Endothelial cell of umbilical vein (primary cell): ENCODE data around the gene PER3. TPM values are rescaled to one million over a fixed set of nuclear protein-coding genes. Genes with fewer than 3 reads are reported as not detected.

Experiments used
- BruUV-seq: library from RNA; stranded (reverse); fragments of 400-500 nt; replicated peaks from 2 replicates; lab custom pipeline; 2021; lab: Mats Ljungman, UMichigan
- CTCF ChIA-PET: fragments of 300-600, 350-600 bp; sonication (Branson Sonifier 250); formaldehyde crosslinking; loops from one replicate; lab custom pipeline; 2021; ENCODE audit warnings: antibody characterized with exemption, inconsistent platforms; lab: Charles Lee
- POLR2A ChIA-PET: fragments of 300-600, 350-600 bp; sonication (Branson Sonifier 250); formaldehyde crosslinking; loops from one replicate; lab custom pipeline; 2021; ENCODE audit warnings: antibody characterized with exemption, inconsistent platforms; lab: Charles Lee
- DNase-seq: peaks from one replicate; pipeline ENCODE4 v3.0.0-alpha.2; 2011; ENCODE audit warnings: low read depth, low spot score
- FAIRE-seq: peaks from 2 replicates; lab custom pipeline; 2011; peaks lifted over from hg19 to GRCh38; lab: Jason Lieb, UNC
- H2AFZ ChIP-seq: 2 replicates; pipeline ENCODE4 v1.6.0; 2012; ENCODE audit warnings: low read depth, low read length, control low read depth, inconsistent platforms
- H3K27ac ChIP-seq: 2 replicates; pipeline ENCODE4 v1.5.1; 2011; ENCODE audit warnings: low read depth, mild to moderate bottlenecking, control low read depth, low read length, moderate library complexity; ENCODE audit not compliant: insufficient read depth
- H3K27me3 ChIP-seq, 2 experiments: 2 replicates each; pipeline versions ENCODE4 v1.6.0 to v1.6.1; 2011; ENCODE audit warnings: low read length in 2 of 2, mixed read lengths in 1 of 2; ENCODE audit not compliant: control insufficient read depth in 2 of 2, insufficient read depth in 2 of 2
- H3K36me3 ChIP-seq, 2 experiments: 2 replicates in 1 of 2; 3 replicates in 1 of 2; pipeline ENCODE4 v1.5.1; 2011; ENCODE audit warnings: low read length in 2 of 2, mild to moderate bottlenecking in 1 of 2, moderate library complexity in 1 of 2; ENCODE audit not compliant: control insufficient read depth in 2 of 2, insufficient read depth in 2 of 2; ENCODE audit errors: extremely low read depth in 1 of 2
- H3K4me1 ChIP-seq: 3 replicates; pipeline ENCODE4 v1.5.1; 2011; ENCODE audit warnings: mild to moderate bottlenecking, low read length; ENCODE audit not compliant: control insufficient read depth, insufficient read depth; ENCODE audit errors: extremely low read depth
- H3K4me2 ChIP-seq: 2 replicates; pipeline ENCODE4 v1.6.1; 2011; ENCODE audit warnings: low read length, control low read depth, mixed read lengths; ENCODE audit not compliant: insufficient read depth
- H3K4me3 ChIP-seq, 3 experiments: fragments of 200-600 bp in 1 of 3; sonication (generic), shearing (Covaris generic) in 1 of 3; replicated peaks in 1 of 3; 2 replicates each; pipeline ENCODE4 v1.5.1; 2011 to 2016; ENCODE audit warnings: control low read depth in 3 of 3, low read length in 3 of 3, mild to moderate bottlenecking in 2 of 3, inconsistent platforms in 1 of 3, low read depth in 1 of 3, moderate library complexity in 1 of 3; ENCODE audit not compliant: insufficient read depth in 1 of 3
- H3K79me2 ChIP-seq: 2 replicates; pipeline ENCODE4 v1.6.0; 2012; ENCODE audit warnings: low read length, inconsistent platforms; ENCODE audit not compliant: control insufficient read depth, insufficient read depth
- H3K9ac ChIP-seq: replicated peaks from 2 replicates; pipeline ENCODE3; 2011; ENCODE audit warnings: low read length, control low read depth; ENCODE audit not compliant: insufficient read depth; ENCODE audit errors: extremely low read depth
- H3K9me1 ChIP-seq: replicated peaks from 3 replicates; pipeline ENCODE4 v1.6.0; 2011; ENCODE audit warnings: mild to moderate bottlenecking, low read length; ENCODE audit not compliant: control insufficient read depth, insufficient read depth; ENCODE audit errors: extremely low read depth
- H3K9me3 ChIP-seq: replicated peaks from 2 replicates; pipeline ENCODE4 v1.5.1; 2012; ENCODE audit warnings: low read length, inconsistent platforms; ENCODE audit not compliant: control insufficient read depth, insufficient read depth
- H4K20me1 ChIP-seq: replicated peaks from 2 replicates; pipeline ENCODE3; 2011; ENCODE audit warnings: mild to moderate bottlenecking, low read length; ENCODE audit not compliant: control insufficient read depth, insufficient read depth; ENCODE audit errors: extremely low read depth
- CTCF ChIP-seq, 2 donors: IDR thresholded peaks; 1 replicate in 1 of 2; 2 replicates in 1 of 2; pipeline ENCODE4 v1.5.1; 2011; ENCODE audit warnings: low read length in 2 of 2, mild to moderate bottlenecking in 2 of 2, moderate library complexity in 2 of 2, control low read depth in 1 of 2, inconsistent platforms in 1 of 2, low read depth in 1 of 2; ENCODE audit not compliant: insufficient read depth in 1 of 2; ENCODE audit errors: extremely low read depth in 1 of 2
- EZH2 ChIP-seq: IDR thresholded peaks from 2 replicates; pipeline ENCODE4 v1.6.1; 2012; ENCODE audit warnings: borderline replicate concordance, low read depth, mild to moderate bottlenecking, moderate library complexity, low read length, inconsistent platforms; ENCODE audit not compliant: severe bottlenecking
- FOS ChIP-seq: IDR thresholded peaks from 2 replicates; pipeline ENCODE4 v1.6.1; 2011; ENCODE audit warnings: mild to moderate bottlenecking, low read length, moderate library complexity, borderline replicate concordance; ENCODE audit not compliant: insufficient read depth
- GATA2 ChIP-seq: IDR thresholded peaks from 2 replicates; pipeline ENCODE4 v1.7.0; 2011; ENCODE audit warnings: low read depth, mild to moderate bottlenecking, moderate library complexity, mixed read lengths, low read length; ENCODE audit not compliant: insufficient read length, insufficient read depth
- JUN ChIP-seq: IDR thresholded peaks from 2 replicates; pipeline ENCODE4 v1.6.1; 2011; ENCODE audit warnings: borderline replicate concordance, low read depth; ENCODE audit not compliant: insufficient read length, insufficient read depth
- MAX ChIP-seq: IDR thresholded peaks from 2 replicates; pipeline ENCODE4 v1.6.1; 2011; ENCODE audit not compliant: insufficient read depth, insufficient read length
- MYC ChIP-seq: IDR thresholded peaks from one replicate; pipeline ENCODE4 v1.6.1; 2011; ENCODE audit warnings: mild to moderate bottlenecking, low read depth, low read length
- POLR2A ChIP-seq: IDR thresholded peaks from 2 replicates; pipeline ENCODE4 v1.6.1; 2012; ENCODE audit warnings: low read depth, mild to moderate bottlenecking, control low read depth, low read length
- POLR2AphosphoS5 ChIP-seq: IDR thresholded peaks from 2 replicates; pipeline ENCODE4 v1.6.1; 2012; ENCODE audit warnings: low read depth, mild to moderate bottlenecking, control low read depth, low read length, moderate library complexity; ENCODE audit not compliant: insufficient read depth
- dilution Hi-C: fragments of 300-500 bp; cut with MboI; formaldehyde crosslinking; loops from one replicate; pipeline ENCODE4 v1.15.0; 2019; ENCODE audit warnings: low sequenced_read_pairs; ENCODE audit not compliant: extremely low pct_ligation_motif_present
- intact Hi-C: fragments of 100-400 bp; cut with micrococcal nuclease; formaldehyde crosslinking; loops from one replicate; pipeline ENCODE4 v1.10.0; 2022
- polyA plus RNA-seq, 4 experiments: library from polyadenylated mRNA; depleted of rRNA in 3 of 4; stranded (reverse) in 3 of 4; unstranded in 1 of 4; fragments of >200 nt; gene quantifications; 2 replicates each; pipeline versions ENCODE4 v1.2.1 to v1.2.3, GENCODE V29; 2011 to 2012; ENCODE audit warnings: missing spikeins in 1 of 4
- total RNA-seq: library from RNA; stranded (reverse); gene quantifications from 2 replicates; pipeline ENCODE4 v1.2.3, GENCODE V29; 2021

The PER3 gene
- total and polyA plus RNA-seq, 2 donors (not counting 3 experiments of a cell fraction or from before 2014, with no cell fraction given), result 2.5 to 2.6 TPM

GRCh38 chr1:7890853-7891252 lies 106.8 kb downstream of the PER3 start:
- Histone ChIP-seq H3K79me2 (no peaks in the 10 kb centered on the region), H2AFZ (no peak overlapping the region), H3K27me3 (no peaks in the 10 kb centered on the region), H3K4me1 (no peaks in the 10 kb centered on the region), H3K4me3 (no peak overlapping the region), H4K20me1 (no peaks in the 10 kb centered on the region), H3K9ac (no peak overlapping the region), H3K36me3 (no peaks in the 10 kb centered on the region), H3K9me1 (no peaks in the 10 kb centered on the region), H3K4me2 (no peak overlapping the region), H3K9me3 (no peaks in the 10 kb centered on the region), H3K27ac (no peak overlapping the region)
- FAIRE-seq (no peak), DNase-seq (no peak)
- dilution Hi-C loops, result no loop called here
- ChIA-PET CTCF (interaction anchor here (0.7 to 2.1 kb wide), 2 partner anchors 11 to 572 kb away, joined by 3 to 5 read pairs; no protein-coding TSS in a partner anchor), POLR2A (no interaction called here)
- BruUV-seq, result no TSS peak
- intact Hi-C loops, result no loop called here
- TF ChIP-seq JUN (no peak), EZH2 (no peak), CTCF (IDR thresholded peaks at IDR 0.05; ENCODE audit: extremely low read depth in 1 of 2, insufficient read depth in 1 of 2, low read depth in 1 of 2, low read length in 2 of 2) (no peak), FOS (no peak), MYC (no peak), MAX (no peak), GATA2 (no peak), POLR2A (no peak), POLR2AphosphoS5 (no peak)
